SK-N-SH (cell line): ENCODE results near the gene WFIKKN1. TPM values are rescaled to one million over a fixed set of nuclear protein-coding genes. Genes with fewer than 3 reads are reported as not detected.

Source experiments
- CTCF ChIA-PET: fragments of 300-600, 350-600 bp; formaldehyde crosslinking; extraction: SDS; loops from one replicate; lab custom pipeline; 2021; lab: Yijun Ruan, JAX
- POLR2A ChIA-PET: fragments of 350-600 bp; sonication (Branson Sonifier 250); formaldehyde crosslinking; extraction: SDS; loops from one replicate; lab custom pipeline; 2020; ENCODE audit warnings: antibody characterized with exemption, inconsistent platforms; lab: Yijun Ruan, JAX
- DNase-seq: peaks from one replicate; pipeline ENCODE4 v3.0.0; 2012
- H2AFZ ChIP-seq: fragments of 200-600 bp; sonication (generic); 2 replicates; pipeline ENCODE4 v1.8.1; 2016; ENCODE audit warnings: antibody characterized with exemption, mild to moderate bottlenecking, low read depth
- H3F3A ChIP-seq: fragments of 200-600 bp; sonication (generic); replicated peaks from 2 replicates; pipeline ENCODE3; 2016; ENCODE audit warnings: antibody characterized with exemption, mild to moderate bottlenecking; ENCODE audit not compliant: insufficient read depth
- H3K27ac ChIP-seq, 2 experiments: fragments of 200-500 bp in 1 of 2; fragments of 200-600 bp in 1 of 2; sonication (Bioruptor generic) in 1 of 2; sonication (generic), shearing (Covaris generic) in 1 of 2; 2 replicates each; pipeline versions ENCODE4 v1.5.1 to v1.6.1; 2014 to 2016; ENCODE audit warnings: low read depth in 2 of 2, inconsistent platforms in 1 of 2, low read length in 1 of 2, mild to moderate bottlenecking in 1 of 2, mixed read lengths in 1 of 2
- H3K27me3 ChIP-seq: fragments of 200-600 bp; sonication (generic), shearing (Covaris generic); 2 replicates; pipeline ENCODE4 v1.6.1; 2016; ENCODE audit warnings: mixed run types; ENCODE audit not compliant: insufficient read depth
- H3K36me3 ChIP-seq, 2 experiments: fragments of 200-500 bp in 1 of 2; fragments of 200-600 bp in 1 of 2; sonication (Bioruptor generic) in 1 of 2; sonication (generic) in 1 of 2; replicated peaks in 1 of 2; 2 replicates each; pipeline versions ENCODE3 to v1.5.1; 2014 to 2016; ENCODE audit warnings: low read length in 1 of 2, mild to moderate bottlenecking in 1 of 2; ENCODE audit not compliant: insufficient read depth in 2 of 2, control insufficient read depth in 1 of 2
- H3K4me1 ChIP-seq, 2 experiments: fragments of 200-500 bp in 1 of 2; fragments of 200-600 bp in 1 of 2; sonication (Bioruptor generic) in 1 of 2; sonication (generic), shearing (Covaris generic) in 1 of 2; 2 replicates each; pipeline versions ENCODE4 v1.5.1 to v1.6.1; 2014 to 2016; ENCODE audit warnings: low read depth in 1 of 2, low read length in 1 of 2, mixed run types in 1 of 2; ENCODE audit not compliant: insufficient read depth in 2 of 2, control insufficient read depth in 1 of 2
- H3K4me2 ChIP-seq: fragments of 200-600 bp; sonication (generic), shearing (Covaris generic); 2 replicates; pipeline ENCODE4 v1.6.1; 2017; ENCODE audit warnings: mixed run types
- H3K4me3 ChIP-seq, 2 experiments: fragments of 200-500 bp in 1 of 2; fragments of 200-600 bp in 1 of 2; sonication (Bioruptor generic) in 1 of 2; sonication (generic), shearing (Covaris generic) in 1 of 2; 2 replicates each; pipeline versions ENCODE4 v1.5.1 to v1.8.1; 2014 to 2016; ENCODE audit warnings: low read depth in 2 of 2, inconsistent platforms in 1 of 2, low read length in 1 of 2, mild to moderate bottlenecking in 1 of 2, mixed read lengths in 1 of 2, moderate library complexity in 1 of 2
- H3K79me2 ChIP-seq: fragments of 200-600 bp; sonication (generic); 2 replicates; pipeline ENCODE4 v1.8.1; 2017; ENCODE audit warnings: mild to moderate bottlenecking; ENCODE audit not compliant: insufficient read depth
- H3K9ac ChIP-seq: fragments of 200-600 bp; sonication (generic); 2 replicates; pipeline ENCODE4 v1.6.1; 2017; ENCODE audit warnings: mixed run types
- H3K9me2 ChIP-seq: fragments of 200-600 bp; sonication (generic); 2 replicates; pipeline ENCODE4 v1.6.1; 2017; ENCODE audit warnings: mixed run types
- H3K9me3 ChIP-seq: fragments of 200-600 bp; sonication (generic); 2 replicates; pipeline ENCODE4 v1.6.1; 2017; ENCODE audit warnings: mixed run types, mild to moderate bottlenecking, moderate library complexity
- H4K20me1 ChIP-seq: fragments of 200-600 bp; sonication (generic); 2 replicates; pipeline ENCODE4 v1.6.1; 2017; ENCODE audit warnings: mild to moderate bottlenecking, mixed run types; ENCODE audit not compliant: insufficient read depth
- CHD2 ChIP-seq: fragments of 150-350 bp; IDR thresholded peaks from 2 replicates; pipeline ENCODE4 v1.6.1; 2018; ENCODE audit warnings: low read length; ENCODE audit not compliant: partially characterized antibody
- CTCF ChIP-seq: fragments of 200-600 bp; sonication (generic); IDR thresholded peaks from 2 replicates; pipeline ENCODE4 v1.6.1; 2017; ENCODE audit warnings: antibody characterized with exemption, mild to moderate bottlenecking, moderate library complexity
- ELF1 ChIP-seq: IDR thresholded peaks from 2 replicates; pipeline ENCODE4 v1.4.0; 2012
- EZH2phosphoT487 ChIP-seq: fragments of 200-600 bp; sonication (generic); IDR thresholded peaks from 2 replicates; pipeline ENCODE4 v1.6.1; 2017; ENCODE audit warnings: low read depth, mixed run types, mild to moderate bottlenecking, antibody characterized with exemption, moderate library complexity, borderline replicate concordance
- FOSL2 ChIP-seq: IDR thresholded peaks from 2 replicates; pipeline ENCODE4 v1.4.0; 2012; ENCODE audit warnings: low read depth, mild to moderate bottlenecking, moderate library complexity, borderline replicate concordance
- GABPA ChIP-seq: IDR thresholded peaks from 2 replicates; pipeline ENCODE4 v1.4.0; 2012; ENCODE audit warnings: low read depth, mild to moderate bottlenecking
- GATA2 ChIP-seq: sonication (generic); formaldehyde crosslinking; IDR thresholded peaks from 2 replicates; pipeline ENCODE4 v1.5.0; 2020; ENCODE audit warnings: mild to moderate bottlenecking, missing genetic modification reagents
- MEF2A ChIP-seq: IDR thresholded peaks from 2 replicates; pipeline ENCODE4 v1.4.0; 2012; ENCODE audit warnings: low read depth, borderline replicate concordance
- NFIC ChIP-seq: IDR thresholded peaks from 2 replicates; pipeline ENCODE4 v1.4.0; 2012; ENCODE audit warnings: borderline replicate concordance
- RAD21 ChIP-seq: IDR thresholded peaks from 2 replicates; pipeline ENCODE4 v1.6.1; 2012; ENCODE audit warnings: mild to moderate bottlenecking, low read length
- REST ChIP-seq: IDR thresholded peaks from 2 replicates; pipeline ENCODE4 v1.6.1; 2012; ENCODE audit warnings: mild to moderate bottlenecking, low read depth, low read length, moderate library complexity
- RXRA ChIP-seq: IDR thresholded peaks from 2 replicates; pipeline ENCODE4 v1.4.0; 2012; ENCODE audit warnings: low read depth, mild to moderate bottlenecking, borderline replicate concordance
- SIN3A ChIP-seq: IDR thresholded peaks from 2 replicates; pipeline ENCODE4 v1.6.1; 2012; ENCODE audit warnings: low read depth, mild to moderate bottlenecking, low read length, moderate library complexity, borderline replicate concordance
- SMC3 ChIP-seq: IDR thresholded peaks from 2 replicates; pipeline ENCODE4 v1.6.1; 2012; ENCODE audit warnings: low read depth, low read length, improper control_type of control experiment
- TAF1 ChIP-seq: IDR thresholded peaks from 2 replicates; pipeline ENCODE4 v1.6.1; 2012; ENCODE audit warnings: low read depth, mild to moderate bottlenecking, low read length, moderate library complexity, borderline replicate concordance
- TCF12 ChIP-seq: IDR thresholded peaks from 2 replicates; pipeline ENCODE4 v1.4.0; 2012
- TEAD4 ChIP-seq: IDR thresholded peaks from 2 replicates; pipeline ENCODE4 v1.4.0; 2012; ENCODE audit warnings: mild to moderate bottlenecking, borderline replicate concordance; ENCODE audit not compliant: insufficient read depth
- USF1 ChIP-seq: IDR thresholded peaks from 2 replicates; pipeline ENCODE4 v1.4.0; 2012; ENCODE audit warnings: low read depth, borderline replicate concordance
- YY1 ChIP-seq: IDR thresholded peaks from 2 replicates; pipeline ENCODE4 v1.4.0; 2012; ENCODE audit warnings: low read depth, mild to moderate bottlenecking
- WGBS: methylation state at CpG from one replicate; pipeline ENCODE4 v1.1.6; 2017; ENCODE audit warnings: low lambda C conversion rate; 5-methylcytosine and 5-hydroxymethylcytosine counted together
- polyA plus RNA-seq, 3 experiments: library from polyadenylated mRNA; depleted of rRNA; stranded (reverse); fragments of >200 nt; gene quantifications; 2 replicates each; pipeline ENCODE4 v1.2.3, GENCODE V29; 2012

Gene WFIKKN1
- polyA plus RNA-seq, 1 of the 3 experiments (the other 2 are of a cell fraction), result 0.16 TPM

GRCh38 chr16:652454-653305 lies 21.9 kb downstream of the WFIKKN1 start:
- no CpG with 5 or more reads among the region's 28 CpGs for WGBS
- H3K4me1 ChIP-seq, result peaks cover 4 to 22% of the 10 kb centered on the region in 2 experiments; a peak in 2 of 4 replicates
- H2AFZ ChIP-seq, result no peak overlapping the region
- no peak overlapping the region for H3K9ac ChIP-seq
- no peak overlapping the region for H3K27ac ChIP-seq
- no peaks in the 10 kb centered on the region for H3K27me3 ChIP-seq
- no peaks in the 10 kb centered on the region for H3K9me2 ChIP-seq
- TF ChIP-seq TCF12, result no peak
- TF ChIP-seq GATA2 (CRISPR knock-in tag), result no peak
- TF ChIP-seq USF1, result no peak
- no peak for TF ChIP-seq CTCF
- no peak for TF ChIP-seq GABPA
- TF ChIP-seq FOSL2, result no peak
- TF ChIP-seq RXRA, result no peak
- no peak for TF ChIP-seq CHD2
- TF ChIP-seq ELF1, result no peak
- TF ChIP-seq TAF1, result no peak
- TF ChIP-seq SIN3A, result no peak
- TF ChIP-seq NFIC, result no peak
- peaks cover 5% of the 10 kb centered on the region for H3F3A ChIP-seq
- DNase-seq, result no peak
- no peak overlapping the region for H3K4me2 ChIP-seq
- H3K79me2 ChIP-seq, result peaks cover 19% of the 10 kb centered on the region; the same call in 1 of the 2 replicates
- H3K36me3 ChIP-seq, result peaks cover 0 to 35% of the 10 kb centered on the region in 2 experiments
- no peaks in the 10 kb centered on the region for H3K9me3 ChIP-seq
- H3K4me3 ChIP-seq, result no peak overlapping the region
- CTCF ChIA-PET, result interaction anchor here (5.6 to 7.8 kb wide), 2 partner anchors 7 to 13 kb away, joined by 69 to 92 read pairs; partner anchors contain the start of gene RHOT2
- no peaks in the 10 kb centered on the region for H4K20me1 ChIP-seq
- POLR2A ChIA-PET, result interaction anchor here (1.3 to 2.0 kb wide), 2 partner anchors 8 to 10 kb away, joined by 4 to 13 read pairs; no protein-coding TSS in a partner anchor

GRCh38 chr16:654034-654433 lies 23.2 kb downstream of the WFIKKN1 start:
- Histone ChIP-seq H3K9ac (no peak overlapping the region), H3K9me3 (no peaks in the 10 kb centered on the region), H3F3A (no peaks in the 10 kb centered on the region), H3K27me3 (no peaks in the 10 kb centered on the region), H3K27ac (no peak overlapping the region)
- WGBS, result 91% methylated on average over 12 of the region's 12 CpGs
- CTCF ChIA-PET, result interaction anchor here (0.6 to 7.8 kb wide), 2 partner anchors 12 to 71 kb away, joined by 3 to 69 read pairs; partner anchors contain the start of gene RHOT2
- TF ChIP-seq MEF2A (no peak), CHD2 (no peak), EZH2phosphoT487 (no peak), REST (no peak), ELF1 (no peak), RXRA (no peak), TEAD4 (no peak), YY1 (no peak), RAD21 (no peak), TAF1 (no peak), SMC3 (no peak)
- TF ChIP-seq, all 33 proteins: peak for 0
- Histone ChIP-seq H2AFZ (no peak overlapping the region), H3K4me2 (no peak overlapping the region), H3K79me2 (peaks cover 6% of the 10 kb centered on the region; the same call in 1 of the 2 replicates), H3K4me3 (no peak overlapping the region), H3K9me2 (no peaks in the 10 kb centered on the region), H3K36me3 (peaks cover 0 to 47% of the 10 kb centered on the region in 2 experiments), H3K4me1 (peaks cover 0 to 14% of the 10 kb centered on the region in 2 experiments; a peak in 1 of 4 replicates), H4K20me1 (no peaks in the 10 kb centered on the region)
- POLR2A ChIA-PET, result interaction anchor here (0.6 to 0.7 kb wide), 2 partner anchors 48 to 378 kb away, joined by 3 read pairs; no protein-coding TSS in a partner anchor
- no peak for DNase-seq
